Measurements from ENCODE around the gene STK17B.
A peak's percentile ranks its signal among the peaks of the same experiment; 100 is the strongest.

STK17B gene

GRCh38 chr2:196163285-196163684, 8.1 kb downstream of the STK17B start:
- peak overlapping the region; percentile 49 for H3K4me2 ChIP-seq (ENCODE audit: insufficient read depth, low read length)
- TF ChIP-seq EZH2 (IDR thresholded peaks at IDR 0.05; ENCODE audit: borderline replicate concordance, low read depth, low read length, severe bottlenecking) (no peak), CTCF (IDR thresholded peaks at IDR 0.05; ENCODE audit: borderline replicate concordance, extremely low read depth, low read length, poor library complexity, severe bottlenecking) (no peak)

GRCh38 chr2:196162586-196163175, 8.7 kb downstream of the STK17B start:
- peak overlapping the region; percentile 17; the same call in 1 of the 2 replicates for H3K9ac ChIP-seq (ENCODE audit: low read depth, low read length)
- no peak for DNase-seq
- H2AFZ ChIP-seq (ENCODE audit: low read depth, low read length): no peak overlapping the region
- peaks cover 84% of the 10 kb centered on the region for H3K36me3 ChIP-seq (ENCODE audit: insufficient read depth, low read length)
- peak overlapping the region; percentile 40 for H3K27ac ChIP-seq (ENCODE audit: low read length)
- H3K4me1 ChIP-seq (ENCODE audit: insufficient read depth, low read length): peaks cover 97% of the 10 kb centered on the region
- H3K79me2 ChIP-seq (ENCODE audit: insufficient read depth, low read length): peaks cover 100% of the 10 kb centered on the region
- H4K20me1 ChIP-seq (ENCODE audit: insufficient read depth, low read length): peaks cover 71% of the 10 kb centered on the region
- no peaks in the 10 kb centered on the region for H3K27me3 ChIP-seq (ENCODE audit: insufficient read depth, low read length, poor library complexity)
- no peaks in the 10 kb centered on the region for H3K9me3 ChIP-seq (ENCODE audit: insufficient read depth, low read length, severe bottlenecking)
- ATAC-seq (ENCODE audit: insufficient read depth, low read depth): peak; percentile 7; the same call in 1 of the 3 replicates
- TF ChIP-seq CTCF (IDR thresholded peaks at IDR 0.05; ENCODE audit: borderline replicate concordance, extremely low read depth, low read length, poor library complexity, severe bottlenecking) (no peak), EZH2 (IDR thresholded peaks at IDR 0.05; ENCODE audit: borderline replicate concordance, low read depth, low read length, severe bottlenecking) (no peak)
- peak overlapping the region; percentile 49 for H3K4me2 ChIP-seq (ENCODE audit: insufficient read depth, low read length)
- peak overlapping the region in 1 of 2 experiments; percentile 26; a peak in 2 of 4 replicates for H3K4me3 ChIP-seq (ENCODE audit: low read depth in 1 of 2, low read length in 2 of 2)

More at GRCh38 chr2:196163285-196163684, 8.1 kb downstream of the STK17B start:
- ATAC-seq (ENCODE audit: insufficient read depth, low read depth): no peak
- H3K36me3 ChIP-seq (ENCODE audit: insufficient read depth, low read length): peaks cover 83% of the 10 kb centered on the region
- H3K79me2 ChIP-seq (ENCODE audit: insufficient read depth, low read length): peaks cover 100% of the 10 kb centered on the region
- no peaks in the 10 kb centered on the region for H3K9me3 ChIP-seq (ENCODE audit: insufficient read depth, low read length, severe bottlenecking)
- H3K9ac ChIP-seq (ENCODE audit: low read depth, low read length): 0 out of 2 replicates have a peak overlapping the region, but pooled peaks have one; percentile 17
- H3K27ac ChIP-seq (ENCODE audit: low read length): peak overlapping the region; percentile 7; the same call in 1 of the 2 replicates
- H3K4me1 ChIP-seq (ENCODE audit: insufficient read depth, low read length): peaks cover 99% of the 10 kb centered on the region
- H3K4me3 ChIP-seq (ENCODE audit: low read depth in 1 of 2, low read length in 2 of 2): peak overlapping the region in 1 of 2 experiments; percentile 26; a peak in 1 of 4 replicates
- H4K20me1 ChIP-seq (ENCODE audit: insufficient read depth, low read length): peaks cover 76% of the 10 kb centered on the region
- DNase-seq: no peak
- H3K27me3 ChIP-seq (ENCODE audit: insufficient read depth, low read length, poor library complexity): no peaks in the 10 kb centered on the region
- no peak overlapping the region for H2AFZ ChIP-seq (ENCODE audit: low read depth, low read length)

- TF ChIP-seq EZH2 (IDR thresholded peaks at IDR 0.05; ENCODE audit: borderline replicate concordance, low read depth, low read length, severe bottlenecking): no peak
- no peak for TF ChIP-seq CTCF (IDR thresholded peaks at IDR 0.05; ENCODE audit: borderline replicate concordance, extremely low read depth, low read length, poor library complexity, severe bottlenecking)
- no peak for DNase-seq
- peaks cover 87% of the 10 kb centered on the region for H3K36me3 ChIP-seq (ENCODE audit: insufficient read depth, low read length)
- H3K4me3 ChIP-seq (ENCODE audit: low read depth in 1 of 2, low read length in 2 of 2): no peak overlapping the region
- H3K4me1 ChIP-seq (ENCODE audit: insufficient read depth, low read length): peaks cover 82% of the 10 kb centered on the region
- no peak for ATAC-seq (ENCODE audit: insufficient read depth, low read depth)
- H4K20me1 ChIP-seq (ENCODE audit: insufficient read depth, low read length): peaks cover 59% of the 10 kb centered on the region
- H3K79me2 ChIP-seq (ENCODE audit: insufficient read depth, low read length): peaks cover 100% of the 10 kb centered on the region
- no peak overlapping the region for H3K9ac ChIP-seq (ENCODE audit: low read depth, low read length)
- H2AFZ ChIP-seq (ENCODE audit: low read depth, low read length): no peak overlapping the region
- no peaks in the 10 kb centered on the region for H3K9me3 ChIP-seq (ENCODE audit: insufficient read depth, low read length, severe bottlenecking)
- no peaks in the 10 kb centered on the region for H3K27me3 ChIP-seq (ENCODE audit: insufficient read depth, low read length, poor library complexity)
- 0 out of 2 replicates have a peak overlapping the region, but pooled peaks have one; percentile 28 for H3K27ac ChIP-seq (ENCODE audit: low read length)
- H3K4me2 ChIP-seq (ENCODE audit: insufficient read depth, low read length): peak overlapping the region; percentile 44; the same call in 1 of the 2 replicates
Observed at GRCh38 chr2:196160946-196161345, 10.4 kb downstream of the STK17B start.
